Prostate gland (tissue), 2 donors: ENCODE data around the gene RIF1. TPM values are rescaled to one million over a fixed set of nuclear protein-coding genes. Genes with fewer than 3 reads are reported as not detected.

Source experiments
- DNase-seq: peaks from one replicate; pipeline ENCODE4 v3.0.0-alpha.2; 2019; ENCODE audit warnings: low spot score
- H3K27ac ChIP-seq, 2 donors: fragments of 200-600 bp; sonication (generic); 2 replicates each; pipeline ENCODE4 v1.5.1; 2017 to 2019
- H3K27me3 ChIP-seq: fragments of 200-600 bp; sonication (generic); replicated peaks from 2 replicates; pipeline ENCODE4 v1.5.1; 2019; ENCODE audit not compliant: insufficient read depth
- H3K36me3 ChIP-seq, 2 donors: fragments of 200-600 bp; sonication (generic); 1 replicate in 1 of 2; 2 replicates in 1 of 2; pipeline versions ENCODE4 v1.5.1 to v1.8.1; 2017 to 2019
- H3K4me1 ChIP-seq: fragments of 200-600 bp; sonication (generic); replicated peaks from 2 replicates; pipeline ENCODE4 v1.5.1; 2019
- H3K4me3 ChIP-seq, 2 donors: fragments of 200-600 bp; sonication (generic); 2 replicates each; pipeline ENCODE4 v1.5.1; 2017 to 2019
- H3K9me3 ChIP-seq: fragments of 200-600 bp; sonication (generic); 2 replicates; pipeline ENCODE4 v1.5.1; 2017
- CTCF ChIP-seq, 4 experiments: fragments of 200-600 bp in 2 of 4; fragments of 450-650 bp in 2 of 4; sonication (generic) in 2 of 4; IDR thresholded peaks; 1 replicate in 3 of 4; 2 replicates in 1 of 4; pipeline ENCODE4 v1.5.1; 2016 to 2019; ENCODE audit warnings: antibody characterized with exemption in 4 of 4, mild to moderate bottlenecking in 2 of 4, moderate library complexity in 2 of 4
- POLR2A ChIP-seq: fragments of 450-650 bp; IDR thresholded peaks from one replicate; pipeline ENCODE4 v1.6.1; 2016; ENCODE audit warnings: antibody characterized with exemption, mild to moderate bottlenecking
- POLR2AphosphoS5 ChIP-seq: sonication (generic); formaldehyde crosslinking; IDR thresholded peaks from one replicate; pipeline ENCODE4 v1.6.1; 2017; ENCODE audit warnings: antibody characterized with exemption
- WGBS: methylation state at CpG from one replicate; pipeline ENCODE4 v1.1.5; 2018; 5-methylcytosine and 5-hydroxymethylcytosine counted together
- intact Hi-C: fragments of 100-400 bp; cut with DNase I; formaldehyde crosslinking; loops from one replicate; pipeline ENCODE4 v1.14.2; 2022
- total RNA-seq, 2 donors: library from RNA; depleted of rRNA; stranded (reverse); fragments of >200 nt; gene quantifications; one replicate each; pipeline ENCODE4 v1.1.0, GENCODE V29; 2016

RIF1 gene
- total RNA-seq, 2 donors from 2014 or later = 28.1 to 38.2 TPM

- Histone ChIP-seq H3K4me3 (no peak overlapping the region), H3K27ac (no peak overlapping the region), H3K36me3 (no peaks in the 10 kb centered on the region), H3K4me1 (no peaks in the 10 kb centered on the region), H3K9me3 (no peaks in the 10 kb centered on the region), H3K27me3 (no peaks in the 10 kb centered on the region)
- DNase-seq = no peak
- intact Hi-C loops = no loop called here
- 94% methylated on average over 4 of the region's 4 CpGs for WGBS
- no peak for TF ChIP-seq POLR2A
- no peak for TF ChIP-seq POLR2AphosphoS5
Measured at GRCh38 chr2:151506170-151506569, 96.5 kb downstream of the RIF1 start.

GRCh38 chr2:151508519-151508918 is 98.8 kb downstream of the RIF1 start:
- Histone ChIP-seq H3K27me3 (no peaks in the 10 kb centered on the region), H3K36me3 (no peaks in the 10 kb centered on the region), H3K4me1 (no peaks in the 10 kb centered on the region), H3K4me3 (no peak overlapping the region), H3K27ac (no peak overlapping the region), H3K9me3 (no peaks in the 10 kb centered on the region)
- intact Hi-C loops = no loop called here
- WGBS = 65% methylated on average over 3 of the region's 3 CpGs
- no peak for DNase-seq
- TF ChIP-seq POLR2AphosphoS5 (no peak), POLR2A (no peak), CTCF (IDR thresholded peaks at IDR 0.05) (no peak)

DNA sequence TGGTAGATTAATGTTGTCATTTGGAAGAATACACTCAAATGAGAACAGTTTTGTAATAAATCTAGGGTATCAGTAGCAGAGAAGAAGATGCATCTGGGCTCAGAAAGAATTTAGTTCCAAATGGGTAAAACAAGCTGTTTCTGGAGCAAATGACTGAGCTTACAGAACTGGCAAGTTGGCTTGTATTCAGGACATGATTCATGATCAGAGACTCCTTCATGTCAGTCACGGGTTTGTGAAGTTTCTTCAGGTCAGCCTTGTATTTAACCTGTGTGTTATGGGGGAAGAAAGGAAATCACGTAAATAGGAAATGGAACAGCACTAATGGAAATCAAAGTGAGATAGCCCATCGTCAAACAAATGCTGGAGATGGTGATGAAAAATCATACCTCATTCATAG is 109.1 kb downstream of the RIF1 start:
- intact Hi-C loops = no loop called here
- Histone ChIP-seq H3K36me3 (no peaks in the 10 kb centered on the region), H3K9me3 (no peaks in the 10 kb centered on the region), H3K27me3 (no peaks in the 10 kb centered on the region), H3K4me3 (no peak overlapping the region), H3K27ac (no peak overlapping the region), H3K4me1 (no peaks in the 10 kb centered on the region)
- no peak for TF ChIP-seq POLR2AphosphoS5
- no peak for TF ChIP-seq POLR2A
- TF ChIP-seq CTCF (IDR thresholded peaks at IDR 0.05) = no peak
- DNase-seq = no peak
- WGBS = 84% methylated on average over 3 of the region's 3 CpGs

- H3K4me3 ChIP-seq = no peak overlapping the region
- H3K27ac ChIP-seq = no peak overlapping the region
- intact Hi-C loops = no loop called here
- DNase-seq = no peak
- no peaks in the 10 kb centered on the region for H3K9me3 ChIP-seq
- H3K27me3 ChIP-seq = no peaks in the 10 kb centered on the region
- WGBS = 64% methylated on average over 1 of the region's 1 CpG
- no peak for TF ChIP-seq POLR2A
- no peak for TF ChIP-seq CTCF (IDR thresholded peaks at IDR 0.05)
- TF ChIP-seq POLR2AphosphoS5 = no peak
- no peaks in the 10 kb centered on the region for H3K4me1 ChIP-seq
- H3K36me3 ChIP-seq = no peaks in the 10 kb centered on the region
Measured at GRCh38 chr2:151520976-151521375, 111.3 kb downstream of the RIF1 start.

DNA sequence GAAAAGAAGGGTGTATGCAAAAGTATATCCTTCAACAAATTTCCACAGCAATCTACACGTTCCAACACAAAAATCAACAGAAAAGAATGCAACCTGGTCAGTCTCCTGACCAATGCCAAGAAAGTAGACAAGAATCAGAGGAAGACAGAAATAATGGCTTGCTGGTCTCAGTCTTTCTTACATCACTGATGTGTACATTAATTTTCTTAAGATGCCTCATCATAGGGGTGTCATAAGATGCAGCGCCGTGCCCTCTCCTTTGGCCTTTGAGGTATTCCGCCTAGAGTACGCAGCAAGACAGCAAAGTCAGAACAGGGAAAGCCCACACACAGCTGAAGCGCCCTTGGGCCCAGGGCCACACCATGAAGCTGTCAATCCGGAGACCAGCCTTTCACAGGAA is 112.9 kb downstream of the RIF1 start:
- Histone ChIP-seq H3K4me3 (no peak overlapping the region), H3K27ac (no peak overlapping the region), H3K27me3 (no peaks in the 10 kb centered on the region), H3K36me3 (no peaks in the 10 kb centered on the region), H3K4me1 (no peaks in the 10 kb centered on the region), H3K9me3 (no peaks in the 10 kb centered on the region)
- WGBS = 88% methylated on average over 7 of the region's 7 CpGs
- intact Hi-C loops = no loop called here
- TF ChIP-seq CTCF (IDR thresholded peaks at IDR 0.05) (no peak), POLR2AphosphoS5 (no peak), POLR2A (no peak)
- no peak for DNase-seq
